Gastroesophageal sphincter (tissue), 4 donors: Measurements from ENCODE around the gene MYRIP. TPM values are rescaled to one million over a fixed set of nuclear protein-coding genes. Genes with fewer than 3 reads are reported as not detected.

ENCODE experiments used
- ATAC-seq: fragments of 150-250 bp; one replicate; pipeline ENCODE4 v1.9.1; 2016; ENCODE audit warnings: mild to moderate bottlenecking, moderate library complexity
- H3K27ac ChIP-seq, 4 donors: fragments of 200-600 bp; sonication (generic) in 3 of 4; 1 replicate in 3 of 4; 2 replicates in 1 of 4; pipeline ENCODE4 v1.5.1; 2016 to 2019
- H3K27me3 ChIP-seq: fragments of 200-600 bp; sonication (generic); one replicate; pipeline ENCODE4 v1.5.1; 2019
- H3K36me3 ChIP-seq, 2 donors: fragments of 200-600 bp; sonication (generic); one replicate each; pipeline ENCODE4 v1.5.1; 2019; ENCODE audit warnings: control low read depth in 1 of 2
- H3K4me1 ChIP-seq, 3 donors: fragments of 200-600 bp; sonication (generic); 1 replicate in 2 of 3; 2 replicates in 1 of 3; pipeline ENCODE4 v1.5.1; 2016 to 2019; ENCODE audit warnings: control low read depth in 2 of 3
- H3K4me3 ChIP-seq, 2 donors: fragments of 200-600 bp; sonication (generic); one replicate each; pipeline ENCODE4 v1.5.1; 2019; ENCODE audit warnings: mild to moderate bottlenecking in 1 of 2, moderate library complexity in 1 of 2
- H3K9me3 ChIP-seq, 3 donors: fragments of 200-600 bp; sonication (generic); one replicate each; pipeline ENCODE4 v1.5.1; 2017 to 2019; ENCODE audit warnings: control low read depth in 2 of 3
- CTCF ChIP-seq, 4 experiments: fragments of 200-600 bp in 2 of 4; fragments of 450-650 bp in 2 of 4; sonication (generic) in 1 of 4; IDR thresholded peaks; one replicate each; pipeline ENCODE4 v1.5.1; 2017 to 2019; ENCODE audit warnings: antibody characterized with exemption in 4 of 4, mild to moderate bottlenecking in 2 of 4, moderate library complexity in 2 of 4
- EP300 ChIP-seq: sonication (generic); formaldehyde crosslinking; IDR thresholded peaks from one replicate; pipeline ENCODE4 v1.6.1; 2017; ENCODE audit warnings: antibody characterized with exemption, mild to moderate bottlenecking
- POLR2A ChIP-seq, 2 donors: fragments of 450-650 bp; IDR thresholded peaks; one replicate each; pipeline ENCODE4 v1.6.1; 2017; ENCODE audit warnings: antibody characterized with exemption in 2 of 2, mild to moderate bottlenecking in 2 of 2, moderate library complexity in 1 of 2
- POLR2AphosphoS5 ChIP-seq: sonication (generic); formaldehyde crosslinking; IDR thresholded peaks from one replicate; pipeline ENCODE4 v1.6.1; 2017; ENCODE audit warnings: antibody characterized with exemption
- WGBS, 2 donors: methylation state at CpG; one replicate each; pipeline ENCODE4 v1.1.5; 2018; ENCODE audit warnings: low coverage in 1 of 2; 5-methylcytosine and 5-hydroxymethylcytosine counted together
- total RNA-seq, 4 donors: library from RNA; depleted of rRNA; stranded (reverse); fragments of >200 nt; gene quantifications; one replicate each; pipeline ENCODE4 v1.1.0, GENCODE V29; 2016

The MYRIP gene
- total RNA-seq, 4 donors from 2014 or later = 3.7 to 6.4 (median 5.0) TPM

DNA sequence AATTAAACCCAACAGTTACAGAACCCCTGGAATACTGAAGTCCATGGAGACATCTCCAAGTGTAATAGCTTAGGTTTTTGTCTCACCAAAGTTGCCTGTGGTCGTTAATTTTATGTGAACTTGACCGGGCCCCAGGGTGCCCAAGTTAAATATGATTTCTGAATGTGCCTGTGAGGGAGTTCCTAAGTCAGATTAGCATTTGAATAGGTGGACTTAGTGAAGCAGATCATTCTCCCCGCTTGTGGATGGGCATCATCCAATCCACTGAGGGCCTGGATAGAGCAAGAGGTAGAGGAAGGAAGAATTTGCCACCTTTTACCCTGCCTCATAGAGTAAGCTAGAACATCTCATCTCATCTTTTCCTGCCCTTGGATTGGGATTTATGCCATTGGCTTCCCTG, 203.0 kb downstream of the MYRIP start:
- H3K4me1 ChIP-seq = peaks cover 0 to 12% (median 0%) of the 10 kb centered on the region in 3 donors
- no peak overlapping the region for H3K4me3 ChIP-seq
- no peak for ATAC-seq
- no peaks in the 10 kb centered on the region for H3K9me3 ChIP-seq
- WGBS, 2 donors = 83 to 88% methylated on average over 2 of the region's 3 CpGs
- H3K36me3 ChIP-seq = no peaks in the 10 kb centered on the region
- H3K27me3 ChIP-seq = no peaks in the 10 kb centered on the region
- H3K27ac ChIP-seq = no peak overlapping the region
- TF ChIP-seq EP300 (no peak), CTCF (IDR thresholded peaks at IDR 0.05) (no peak), POLR2A (IDR thresholded peaks at IDR 0.05) (no peak), POLR2AphosphoS5 (no peak)

- WGBS, 2 donors = 69 to 80% methylated on average over 2 to 3 of the region's 3 CpGs
- no peaks in the 10 kb centered on the region for H3K27me3 ChIP-seq
- H3K36me3 ChIP-seq = no peaks in the 10 kb centered on the region
- H3K9me3 ChIP-seq = no peaks in the 10 kb centered on the region
- H3K4me3 ChIP-seq = no peak overlapping the region
- no peak overlapping the region for H3K27ac ChIP-seq
- H3K4me1 ChIP-seq = no peaks in the 10 kb centered on the region
- ATAC-seq = no peak
- TF ChIP-seq CTCF (IDR thresholded peaks at IDR 0.05) (no peak), POLR2AphosphoS5 (no peak), POLR2A (IDR thresholded peaks at IDR 0.05) (no peak)
Observed at GRCh38 chr3:40016391-40016790, 207.0 kb downstream of the MYRIP start.

- WGBS, 2 donors = 65 to 67% methylated on average over 1 to 2 of the region's 2 CpGs
- Histone ChIP-seq H3K27me3 (no peaks in the 10 kb centered on the region), H3K36me3 (no peaks in the 10 kb centered on the region), H3K4me1 (no peaks in the 10 kb centered on the region), H3K4me3 (no peak overlapping the region), H3K9me3 (no peaks in the 10 kb centered on the region), H3K27ac (no peak overlapping the region)
- TF ChIP-seq CTCF (IDR thresholded peaks at IDR 0.05) (no peak), POLR2A (IDR thresholded peaks at IDR 0.05) (no peak), POLR2AphosphoS5 (no peak), EP300 (no peak)
- ATAC-seq = no peak
Observed at GRCh38 chr3:40018369-40018768, 209.0 kb downstream of the MYRIP start.

DNA sequence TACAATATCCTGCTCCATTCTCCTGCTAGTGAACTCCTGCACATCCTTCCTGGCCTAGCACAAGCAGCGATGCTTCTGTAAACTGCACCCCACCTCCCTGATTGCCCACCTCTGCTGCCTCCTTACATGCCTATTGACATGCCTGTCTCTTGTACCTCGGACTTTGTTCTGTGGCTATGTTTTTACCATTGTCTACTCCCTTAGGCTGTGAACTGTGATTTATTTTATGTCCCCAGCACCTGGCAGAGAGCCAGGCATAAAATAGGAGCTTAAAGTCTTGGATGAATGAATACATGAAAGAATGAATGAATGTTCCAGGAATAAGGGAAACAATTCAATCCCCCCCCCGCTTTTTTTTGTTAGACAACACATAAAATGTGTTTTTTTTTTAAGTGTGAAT, 210.0 kb downstream of the MYRIP start:
- H3K4me3 ChIP-seq = no peak overlapping the region
- no peaks in the 10 kb centered on the region for H3K4me1 ChIP-seq
- TF ChIP-seq CTCF (IDR thresholded peaks at IDR 0.05) (no peak), POLR2AphosphoS5 (no peak), EP300 (no peak), POLR2A (IDR thresholded peaks at IDR 0.05) (no peak)
- no peak for ATAC-seq
- no peak overlapping the region for H3K27ac ChIP-seq
- H3K27me3 ChIP-seq = no peaks in the 10 kb centered on the region
- H3K36me3 ChIP-seq = no peaks in the 10 kb centered on the region
- WGBS, 2 donors = 60 to 67% methylated on average over 3 of the region's 3 CpGs
- H3K9me3 ChIP-seq = no peaks in the 10 kb centered on the region

GRCh38 chr3:40020689-40021088, 211.3 kb downstream of the MYRIP start:
- peaks cover 0 to 3% (median 0%) of the 10 kb centered on the region in 3 donors for H3K9me3 ChIP-seq
- TF ChIP-seq CTCF (IDR thresholded peaks at IDR 0.05) (no peak), EP300 (no peak), POLR2AphosphoS5 (no peak), POLR2A (IDR thresholded peaks at IDR 0.05) (no peak)
- no peak for ATAC-seq
- H3K27ac ChIP-seq = no peak overlapping the region
- H3K36me3 ChIP-seq = no peaks in the 10 kb centered on the region
- no peaks in the 10 kb centered on the region for H3K4me1 ChIP-seq
- WGBS, 2 donors = 61 to 71% methylated on average over 1 to 2 of the region's 2 CpGs
- H3K27me3 ChIP-seq = no peaks in the 10 kb centered on the region
- no peak overlapping the region for H3K4me3 ChIP-seq
